GM19193 (cell line): ENCODE measurements around the gene APLP1.

Source experiments
- POLR2A ChIP-seq: IDR thresholded peaks from 4 replicates; pipeline ENCODE4 v1.6.1; 2011; ENCODE audit not compliant: insufficient read depth, insufficient read length; ENCODE audit errors: extremely low read depth

APLP1 gene

GRCh38 chr19:35905178-35905727, 36.9 kb downstream of the APLP1 start:
- TF ChIP-seq POLR2A, result no peak

- TF ChIP-seq POLR2A, result no peak
Observed at GRCh38 chr19:35907377-35907745, 39.0 kb downstream of the APLP1 start.

- no peak for TF ChIP-seq POLR2A
Observed at GRCh38 chr19:35908010-35908441, 39.7 kb downstream of the APLP1 start, which contains the start of gene TYROBP. Gene TYROBP (minus strand): TSS chr19:35908295. CDS start chr19:35908228, 67 bp downstream.

GRCh38 chr19:35908973-35909683, 40.8 kb downstream of the APLP1 start:
- TF ChIP-seq POLR2A, result peak; percentile 39

GRCh38 chr19:35909684-35910035, 41.3 kb downstream of the APLP1 start:
- TF ChIP-seq POLR2A, result no peak

- TF ChIP-seq POLR2A, result no peak
Observed at GRCh38 chr19:35911173-35911572, 42.8 kb downstream of the APLP1 start.

- TF ChIP-seq POLR2A, result no peak
Observed at GRCh38 chr19:35911790-35912189, 43.4 kb downstream of the APLP1 start.

GRCh38 chr19:35913589-35913988, 45.2 kb downstream of the APLP1 start:
- TF ChIP-seq POLR2A, result no peak

GRCh38 chr19:35915443-35915842, 47.1 kb downstream of the APLP1 start:
- TF ChIP-seq POLR2A, result no peak

GRCh38 chr19:35919306-35919705, 50.9 kb downstream of the APLP1 start:
- TF ChIP-seq POLR2A, result no peak

GRCh38 chr19:35921012-35921411, 52.6 kb downstream of the APLP1 start:
- no peak for TF ChIP-seq POLR2A

- no peak for TF ChIP-seq POLR2A
Observed at GRCh38 chr19:35925501-35925900, 57.1 kb downstream of the APLP1 start.

- no peak for TF ChIP-seq POLR2A
Observed at GRCh38 chr19:35928507-35928906, 60.1 kb downstream of the APLP1 start.
